HS-27A (cell line): Measurements from ENCODE around the gene ZFHX3.
"Not testable (repeated sequence)": the region's sequence is repeated elsewhere in the genome, so short reads cannot be mapped to it uniquely, and the experiment has no call there.

Source experiments
- DNase-seq: peaks from one replicate; pipeline ENCODE4 v3.0.0-alpha.2; 2012; ENCODE audit warnings: low read depth, missing footprints

ZFHX3 gene

GRCh38 chr16:73047536-73048291 lies at the start of gene ZFHX3:
Gene ZFHX3 (minus strand): TSS chr16:73048128. CDS start chr16:72960145, 87,983 bp downstream.
- no peak for DNase-seq

DNA sequence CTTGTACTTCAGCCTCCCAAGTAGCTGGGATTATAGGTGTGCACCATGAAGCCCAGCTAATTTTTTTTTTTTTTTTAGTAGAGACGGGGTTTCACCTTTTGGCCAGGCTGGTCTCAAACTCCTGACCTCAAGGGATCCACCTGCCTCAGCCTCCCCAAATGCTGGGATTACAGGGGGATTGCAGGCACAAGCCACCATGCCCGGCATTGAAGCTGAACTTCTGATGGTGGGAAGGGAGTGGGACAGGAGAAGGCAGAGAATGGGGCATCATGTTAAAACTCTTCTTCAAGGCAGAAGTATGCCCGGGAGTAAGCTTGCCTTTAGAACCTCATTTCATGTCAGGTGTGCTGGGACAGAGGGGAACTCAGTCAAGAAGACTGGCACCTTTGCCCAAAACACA lies 48.6 kb upstream of the ZFHX3 start:
- DNase-seq: no peak

DNA sequence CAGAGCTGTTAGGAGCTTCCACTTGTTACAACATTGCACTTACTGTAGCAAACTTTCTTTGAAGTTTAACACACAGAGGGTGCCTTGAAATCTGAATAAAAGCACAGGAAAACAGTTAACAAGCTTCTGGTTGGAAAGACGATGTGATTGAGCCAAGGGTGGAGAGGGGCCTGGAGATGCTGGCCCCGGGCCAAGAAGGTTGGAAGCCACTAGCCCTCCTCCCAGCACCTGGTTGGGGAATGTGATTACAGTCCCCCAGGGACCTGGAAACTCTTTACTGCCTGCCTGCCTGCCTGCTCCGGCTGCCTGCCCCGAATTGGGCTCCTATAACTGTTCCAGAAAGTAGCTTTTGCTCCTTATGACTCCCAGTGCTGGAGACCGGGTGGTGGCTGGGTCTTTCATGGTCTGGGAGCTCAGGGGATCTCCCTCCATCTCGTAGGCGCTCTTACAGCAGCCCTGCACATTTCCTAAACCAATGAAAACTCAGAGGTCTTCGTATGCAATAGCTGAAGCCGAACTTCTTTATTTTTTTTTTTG lies 48.0 kb upstream of the ZFHX3 start:
- DNase-seq: no peak

DNA sequence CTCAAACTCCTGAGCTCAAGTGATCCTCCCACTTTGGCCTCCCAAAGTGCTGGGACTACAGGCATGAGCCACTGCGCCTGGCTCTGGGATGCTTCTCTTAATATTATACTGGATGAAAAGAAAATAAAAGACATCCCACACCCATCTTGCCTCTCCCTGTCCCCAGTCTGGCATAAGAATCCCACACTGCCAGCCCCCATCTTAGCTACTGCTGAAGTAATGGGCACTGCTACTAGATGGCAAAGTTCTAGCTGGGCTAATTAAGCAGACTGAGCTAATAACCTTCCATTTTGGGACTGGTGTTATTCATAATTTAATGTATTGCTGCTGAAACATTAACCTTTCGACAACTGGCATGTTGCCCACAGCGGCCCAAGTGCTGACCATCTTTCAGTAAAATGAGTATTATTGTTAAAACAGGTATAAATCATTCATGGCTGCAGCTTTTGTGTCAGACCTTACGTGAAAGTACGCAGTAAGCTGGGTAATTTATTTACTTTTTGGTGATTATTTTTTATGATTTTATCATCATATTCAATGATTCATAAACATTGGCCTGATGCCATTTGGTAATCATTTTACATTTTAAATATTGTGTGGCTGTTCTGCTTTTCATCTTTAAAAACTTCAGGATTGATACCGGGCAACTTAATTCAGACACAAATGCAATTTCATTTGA lies 47.4 kb upstream of the ZFHX3 start:
- DNase-seq: no peak

- no peak for DNase-seq
Measured at GRCh38 chr16:73094371-73094770, 46.4 kb upstream of the ZFHX3 start.

GRCh38 chr16:73093146-73094144 lies 45.5 kb upstream of the ZFHX3 start:
- no peak for DNase-seq

DNA sequence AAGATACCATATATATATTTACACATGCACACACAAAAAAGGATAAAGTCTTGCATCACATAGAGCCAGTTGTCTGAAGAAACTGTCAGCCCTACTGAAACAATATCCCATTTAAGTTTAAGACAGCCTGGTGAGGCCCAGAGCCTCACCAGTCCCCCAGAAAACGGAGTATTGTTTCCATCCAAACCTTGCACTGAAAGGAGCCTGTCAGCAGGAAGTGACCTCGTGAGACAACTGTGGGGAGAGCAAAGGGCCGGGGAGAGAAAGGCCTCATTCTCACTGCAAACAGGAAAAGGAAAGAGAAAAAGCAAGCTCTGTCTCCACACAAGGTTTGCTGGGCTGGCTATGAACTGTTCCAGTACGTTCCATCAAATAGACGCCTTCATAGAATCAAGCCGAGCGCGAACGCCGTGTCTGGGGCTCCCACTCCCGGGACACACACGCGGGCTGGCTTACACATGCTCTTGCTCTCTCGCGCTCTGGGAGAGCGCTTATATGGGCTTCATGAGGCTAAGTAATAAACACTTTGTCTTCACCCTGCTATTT lies 44.4 kb upstream of the ZFHX3 start:
- no peak for DNase-seq

GRCh38 chr16:73091174-73091573 lies 43.2 kb upstream of the ZFHX3 start:
- no peak for DNase-seq

- DNase-seq: no peak
Measured at GRCh38 chr16:73089420-73089819, 41.5 kb upstream of the ZFHX3 start.

DNA sequence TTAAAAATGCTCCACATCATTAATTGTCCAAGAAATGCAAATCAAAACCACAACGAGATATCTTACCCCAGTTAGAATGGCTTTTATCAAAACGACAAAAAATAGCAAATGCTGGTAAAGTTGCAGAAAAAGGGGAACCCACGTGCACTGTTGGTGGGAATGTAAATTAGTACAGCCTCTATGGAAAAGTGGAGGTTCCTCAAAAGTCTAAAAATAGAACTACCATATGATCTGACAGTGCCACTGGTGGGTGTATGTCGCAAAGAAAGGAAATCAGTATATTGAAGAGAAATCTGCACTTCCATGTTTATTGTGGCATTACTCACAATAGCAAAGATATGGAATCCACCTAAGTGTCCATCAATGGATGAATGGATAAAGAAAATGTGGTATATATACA lies 38.2 kb upstream of the ZFHX3 start:
- DNase-seq: no peak

GRCh38 chr16:73083271-73083670 lies 35.3 kb upstream of the ZFHX3 start:
- no peak for DNase-seq

- DNase-seq: not testable (repeated sequence)
Measured at GRCh38 chr16:73082634-73083051, 34.7 kb upstream of the ZFHX3 start.

- DNase-seq: no peak
Measured at GRCh38 chr16:73080931-73081330, 33.0 kb upstream of the ZFHX3 start.

DNA sequence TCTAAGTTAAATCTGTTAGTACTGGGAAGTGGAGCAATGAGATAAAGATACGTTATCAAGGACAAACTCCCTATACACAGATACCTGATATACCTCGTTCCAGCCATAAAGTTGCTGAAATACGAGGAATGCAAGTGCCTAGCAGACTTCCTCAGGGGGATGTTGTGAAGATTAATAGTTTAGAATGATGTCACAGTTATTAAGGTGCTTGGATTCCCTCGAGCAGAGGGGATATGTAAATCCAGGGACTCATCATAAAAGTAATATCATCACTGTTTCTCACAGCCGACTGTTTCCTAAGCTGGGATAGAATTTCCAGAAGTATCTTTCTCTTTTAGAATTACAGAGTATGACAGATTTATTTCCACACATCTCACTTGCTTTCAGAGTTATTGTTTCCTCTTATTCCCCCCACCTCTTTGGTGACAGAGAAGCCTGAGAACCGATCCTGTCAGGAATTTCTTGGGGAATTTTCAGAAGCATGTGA lies 28.4 kb upstream of the ZFHX3 start:
- no peak for DNase-seq

DNA sequence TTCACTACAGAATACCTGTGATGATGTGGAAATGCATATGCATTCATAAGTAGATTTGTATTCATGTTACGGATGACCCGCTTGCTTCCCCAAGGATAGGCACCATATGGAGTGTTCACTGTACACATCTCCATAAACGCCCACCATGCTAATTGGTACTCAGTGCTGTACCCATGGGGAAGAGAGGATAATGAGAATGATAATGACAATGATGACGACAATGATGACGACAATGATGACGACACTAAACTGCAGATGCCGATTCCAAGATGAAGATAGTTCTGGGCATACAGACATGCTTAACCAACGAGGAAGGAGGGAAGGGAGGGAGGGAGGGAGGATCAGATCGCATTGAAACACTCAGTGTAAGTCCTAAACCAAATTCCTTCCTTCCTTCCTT lies 26.5 kb upstream of the ZFHX3 start:
- no peak for DNase-seq

DNA sequence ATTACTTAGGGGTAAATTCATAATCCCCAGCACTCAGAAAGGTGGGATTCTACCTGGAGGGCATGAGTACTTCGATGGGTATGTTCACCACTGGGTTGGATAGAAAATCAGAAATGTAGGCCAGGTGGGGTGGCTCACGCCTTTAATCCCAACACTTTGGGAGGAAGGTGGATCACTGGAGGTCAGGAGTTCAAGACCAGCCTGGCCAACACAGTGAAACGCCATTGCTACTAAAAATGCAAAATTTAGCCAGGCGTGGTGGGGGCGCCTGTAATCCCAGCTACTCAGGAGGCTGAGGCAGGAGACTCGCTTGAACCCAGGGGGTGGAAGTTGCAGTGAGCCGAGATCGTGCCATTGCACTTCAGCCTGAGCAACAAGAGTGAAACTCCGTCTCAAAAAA lies 24.1 kb upstream of the ZFHX3 start:
- not testable (repeated sequence) for DNase-seq

DNA sequence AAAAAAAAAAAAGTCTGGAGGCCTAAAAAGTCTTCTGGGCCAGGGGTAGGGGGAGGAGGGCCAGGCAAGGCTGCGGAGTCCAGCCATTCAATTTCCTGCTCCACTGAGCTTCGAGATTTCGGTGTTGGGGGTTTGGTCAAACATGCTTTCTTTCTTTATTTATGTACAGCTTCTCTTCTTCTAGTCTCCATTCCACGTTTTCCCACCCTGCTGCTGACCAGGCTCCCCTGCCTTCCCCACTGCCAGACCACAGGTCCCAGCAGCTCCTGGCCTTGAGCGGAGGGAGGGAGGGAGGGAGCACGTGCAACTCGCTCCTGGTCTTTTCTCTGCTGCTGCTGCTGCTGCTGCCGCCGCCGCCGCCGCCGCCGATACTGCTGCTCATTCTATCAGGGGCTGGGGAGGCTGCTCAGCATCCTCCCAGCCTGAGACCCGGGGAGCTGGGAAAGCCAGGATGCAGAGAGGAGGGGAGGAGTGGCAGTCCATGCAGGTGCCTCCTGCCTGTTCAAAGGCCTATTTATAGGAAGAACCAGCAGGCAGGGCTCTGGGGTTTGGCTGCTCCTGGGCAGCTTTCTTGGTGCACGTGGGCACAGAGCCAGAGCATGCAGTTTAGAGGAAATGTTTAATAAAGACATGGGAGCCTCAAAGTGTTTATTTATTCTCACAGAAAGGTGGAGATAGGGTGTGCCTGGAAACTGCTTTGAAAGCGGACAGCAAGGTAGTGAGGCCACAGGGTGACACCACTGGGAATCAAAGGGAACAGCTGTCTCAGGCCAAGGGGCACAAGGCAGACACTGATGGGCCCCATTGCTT lies 23.4 kb upstream of the ZFHX3 start:
- no peak for DNase-seq

GRCh38 chr16:73069581-73070262 lies 21.8 kb upstream of the ZFHX3 start:
- no peak for DNase-seq

GRCh38 chr16:73068541-73069401 lies 20.8 kb upstream of the ZFHX3 start:
- DNase-seq: no peak
